ENCODE data around the gene ASB1.

The ASB1 gene

GRCh38 chr2:238446371-238446770, 19.6 kb downstream of the ASB1 start:
- DNase-seq: no peak

- DNase-seq: no peak
Measured at GRCh38 chr2:238448031-238448955, 21.6 kb downstream of the ASB1 start.

GRCh38 chr2:238449241-238449640, 22.5 kb downstream of the ASB1 start:
- DNase-seq: no peak

- no peak for DNase-seq
Measured at GRCh38 chr2:238449909-238450417, 23.2 kb downstream of the ASB1 start.

GRCh38 chr2:238450440-238450861, 23.7 kb downstream of the ASB1 start:
- DNase-seq: no peak

- no peak for DNase-seq
Measured at GRCh38 chr2:238453842-238454241, 27.1 kb downstream of the ASB1 start.

- DNase-seq: no peak
Measured at GRCh38 chr2:238456449-238456848, 29.7 kb downstream of the ASB1 start.

- no peak for DNase-seq
Measured at GRCh38 chr2:238456970-238457926, 30.5 kb downstream of the ASB1 start.

GRCh38 chr2:238457927-238458324, 31.2 kb downstream of the ASB1 start:
- DNase-seq: no peak

- no peak for DNase-seq
Measured at GRCh38 chr2:238458651-238459050, 31.9 kb downstream of the ASB1 start.

- DNase-seq: no peak
Measured at GRCh38 chr2:238459081-238459629, 32.4 kb downstream of the ASB1 start.

- no peak for DNase-seq
Measured at GRCh38 chr2:238461051-238461450, 34.3 kb downstream of the ASB1 start.

- DNase-seq: no peak
Measured at GRCh38 chr2:238461491-238461890, 34.8 kb downstream of the ASB1 start.

GRCh38 chr2:238461916-238462315, 35.2 kb downstream of the ASB1 start:
- DNase-seq: no peak

- DNase-seq: no peak
Measured at GRCh38 chr2:238462782-238463396, 36.2 kb downstream of the ASB1 start.

- no peak for DNase-seq
Measured at GRCh38 chr2:238464389-238464788, 37.7 kb downstream of the ASB1 start.

GRCh38 chr2:238465487-238466242, 38.9 kb downstream of the ASB1 start:
- DNase-seq: no peak

GRCh38 chr2:238466243-238466756, 39.6 kb downstream of the ASB1 start:
- no peak for DNase-seq

- DNase-seq: no peak
Measured at GRCh38 chr2:238467062-238467461, 40.3 kb downstream of the ASB1 start.

GRCh38 chr2:238467792-238468191, 41.1 kb downstream of the ASB1 start:
- no peak for DNase-seq

- DNase-seq: no peak
Measured at GRCh38 chr2:238469155-238469554, 42.4 kb downstream of the ASB1 start.

All from activated gamma-delta T cell (primary cell).